GM23338 (cell line): Measurements from ENCODE around the gene KCTD10. TPM values are rescaled to one million over a fixed set of nuclear protein-coding genes. Genes with fewer than 3 reads are reported as not detected.

Experiments
- ATAC-seq: fragments of 200-7000 bp; cut with Tn5 transposase; 3 replicates; pipeline ENCODE4 v1.9.1; 2020
- DNase-seq: peaks from one replicate; pipeline ENCODE4 v3.0.0-alpha.2; 2015; ENCODE audit warnings: low spot score
- H2AFZ ChIP-seq: fragments of 200-600 bp; sonication (generic); 2 replicates; pipeline ENCODE4 v1.8.0; 2016; ENCODE audit warnings: antibody characterized with exemption, mild to moderate bottlenecking, moderate library complexity
- H3F3A ChIP-seq: fragments of 200-600 bp; sonication (generic); replicated peaks from 2 replicates; pipeline ENCODE4 v1.8.0; 2017; ENCODE audit warnings: antibody characterized with exemption, mixed run types, low read depth
- H3K27ac ChIP-seq: fragments of 200-600 bp; sonication (generic); 2 replicates; pipeline ENCODE4 v1.6.1; 2016; ENCODE audit warnings: low read depth
- H3K27me3 ChIP-seq: fragments of 200-600 bp; sonication (generic); 2 replicates; pipeline ENCODE4 v1.8.0; 2016; ENCODE audit warnings: mild to moderate bottlenecking, mixed run types, moderate library complexity; ENCODE audit not compliant: insufficient read depth
- H3K36me3 ChIP-seq: fragments of 200-600 bp; sonication (generic); 2 replicates; pipeline ENCODE4 v1.8.0; 2016; ENCODE audit warnings: mild to moderate bottlenecking; ENCODE audit not compliant: insufficient read depth
- H3K4me1 ChIP-seq: fragments of 200-600 bp; sonication (generic); 2 replicates; pipeline ENCODE4 v1.8.0; 2016; ENCODE audit warnings: mild to moderate bottlenecking, moderate library complexity; ENCODE audit not compliant: insufficient read depth
- H3K4me2 ChIP-seq: fragments of 200-600 bp; sonication (generic); 2 replicates; pipeline ENCODE4 v1.7.1; 2017; ENCODE audit warnings: mixed run types
- H3K4me3 ChIP-seq: fragments of 200-600 bp; sonication (generic); 2 replicates; pipeline ENCODE4 v1.6.1; 2016; ENCODE audit warnings: mixed run types
- H3K79me2 ChIP-seq: fragments of 200-600 bp; sonication (generic); replicated peaks from 2 replicates; pipeline ENCODE4 v1.8.0; 2017; ENCODE audit warnings: mild to moderate bottlenecking; ENCODE audit not compliant: insufficient read depth
- H3K9me2 ChIP-seq: fragments of 200-600 bp; sonication (generic); 2 replicates; pipeline ENCODE4 v1.8.0; 2017; ENCODE audit not compliant: insufficient read depth
- H4K20me1 ChIP-seq: fragments of 200-600 bp; sonication (generic); replicated peaks from 2 replicates; pipeline ENCODE4 v1.8.0; 2017; ENCODE audit warnings: mild to moderate bottlenecking; ENCODE audit not compliant: insufficient read depth
- H3K27ac Mint-ChIP-seq: 2 replicates; pipeline ENCODE4 v1.8.0; 2020; ENCODE audit warnings: inconsistent platforms, mild to moderate bottlenecking, moderate library complexity, mixed read lengths
- H3K27me3 Mint-ChIP-seq: 3 replicates; pipeline ENCODE4 v1.8.0; 2022; ENCODE audit warnings: low read depth, mild to moderate bottlenecking, moderate library complexity, mixed read lengths, inconsistent platforms; ENCODE audit not compliant: insufficient read depth, poor library complexity
- H3K36me3 Mint-ChIP-seq: 3 replicates; pipeline ENCODE4 v1.8.0; 2021; ENCODE audit warnings: low read depth, mild to moderate bottlenecking, inconsistent platforms, moderate library complexity, mixed read lengths
- H3K4me1 Mint-ChIP-seq: 3 replicates; pipeline ENCODE4 v1.8.0; 2020; ENCODE audit warnings: mild to moderate bottlenecking, inconsistent platforms, mixed read lengths
- H3K4me3 Mint-ChIP-seq: 3 replicates; pipeline ENCODE4 v1.8.0; 2021; ENCODE audit warnings: moderate library complexity, mild to moderate bottlenecking, inconsistent platforms, mixed read lengths
- H3K9me3 Mint-ChIP-seq: 3 replicates; pipeline ENCODE4 v1.8.0; 2020; ENCODE audit warnings: moderate library complexity, mild to moderate bottlenecking, inconsistent platforms, mixed read lengths
- EZH2 ChIP-seq: fragments of 200-600 bp; sonication (generic); IDR thresholded peaks from one replicate; pipeline ENCODE4 v1.8.0; 2017; ENCODE audit warnings: antibody characterized with exemption, mild to moderate bottlenecking, low read depth; ENCODE audit not compliant: unreplicated experiment
- JUNB ChIP-seq: IDR thresholded peaks from one replicate; pipeline ENCODE4 v1.6.1; 2016; ENCODE audit warnings: antibody characterized with exemption; ENCODE audit not compliant: unreplicated experiment
- NANOG ChIP-seq: IDR thresholded peaks from 2 replicates; pipeline ENCODE4 v1.6.1; 2016; ENCODE audit warnings: antibody characterized with exemption, borderline replicate concordance
- polyA plus RNA-seq: library from polyadenylated mRNA; unstranded; fragments of >200 nt; fragmentation: Nextera tagmentation; extraction: Ambion mirVana; gene quantifications from 2 replicates; pipeline ENCODE4 v1.2.1, GENCODE V29; 2016
- total RNA-seq: library from RNA; depleted of rRNA; stranded (reverse); fragments of >200 nt; shearing (Covaris generic); gene quantifications from 2 replicates; pipeline ENCODE4 v1.2.3, GENCODE V29; 2014
- TF ChIP-seq, protein P1 (sequence below): fragments of 250-450 bp; sonication (Bioruptor Pico); IDR thresholded peaks from 2 replicates; pipeline ENCODE4 v1.5.0; 2020; ENCODE audit warnings: mild to moderate bottlenecking, moderate library complexity
- TF ChIP-seq, protein P2 (sequence below), 2 experiments: fragments of 200-600 bp in 1 of 2; sonication (generic) in 1 of 2; conservative IDR thresholded peaks; 2 replicates each; pipeline versions ENCODE4 v1.5.1 to v1.6.1; 2016 to 2017; ENCODE audit warnings: antibody characterized with exemption in 2 of 2, low read depth in 2 of 2, mild to moderate bottlenecking in 2 of 2, moderate library complexity in 1 of 2

KCTD10 gene
- total and polyA plus RNA-seq, 2 experiments from 2014 or later = 15.8 to 45.2 TPM

DNA sequence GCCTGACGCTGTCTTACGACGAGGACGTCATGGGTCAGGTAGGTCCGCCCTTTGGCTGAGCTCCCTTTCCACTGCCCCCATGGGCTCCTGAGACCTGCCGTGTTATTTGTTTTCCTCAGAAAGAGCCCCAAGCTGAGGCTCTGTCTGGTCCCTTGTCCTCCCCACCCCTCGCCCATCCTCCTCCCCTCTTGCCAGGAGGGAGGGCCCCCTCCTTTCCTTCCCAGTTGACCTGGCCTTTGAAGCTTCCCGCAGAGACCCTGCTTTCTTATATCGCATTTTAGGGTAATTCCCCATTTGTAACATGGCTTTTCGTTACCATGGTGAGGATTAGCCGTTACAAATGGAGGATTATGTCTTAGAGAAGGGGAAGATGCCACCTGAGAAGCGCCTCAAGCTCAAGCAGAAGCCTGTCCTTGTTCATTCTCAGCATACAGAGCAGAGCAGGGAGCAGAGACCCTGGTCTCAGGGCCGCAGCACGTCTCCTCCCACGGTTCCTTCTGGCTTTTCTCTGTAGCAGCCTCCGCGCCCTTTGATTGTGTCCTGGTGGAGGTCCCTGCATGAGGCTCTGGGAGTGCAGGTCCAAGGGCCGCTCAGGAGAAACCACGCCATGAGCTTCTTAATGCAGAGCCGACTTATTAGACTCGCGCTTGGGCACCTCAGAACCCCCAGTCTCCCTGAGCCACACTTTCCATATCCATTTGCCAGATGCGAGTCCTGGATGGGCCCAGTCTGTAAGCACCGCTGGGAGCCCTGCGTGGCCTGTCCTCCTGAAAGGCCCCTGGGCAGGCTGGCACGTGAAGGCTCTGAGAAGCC lies 47.6 kb upstream of the KCTD10 start (continued):
- TF ChIP-seq, protein P1, sequence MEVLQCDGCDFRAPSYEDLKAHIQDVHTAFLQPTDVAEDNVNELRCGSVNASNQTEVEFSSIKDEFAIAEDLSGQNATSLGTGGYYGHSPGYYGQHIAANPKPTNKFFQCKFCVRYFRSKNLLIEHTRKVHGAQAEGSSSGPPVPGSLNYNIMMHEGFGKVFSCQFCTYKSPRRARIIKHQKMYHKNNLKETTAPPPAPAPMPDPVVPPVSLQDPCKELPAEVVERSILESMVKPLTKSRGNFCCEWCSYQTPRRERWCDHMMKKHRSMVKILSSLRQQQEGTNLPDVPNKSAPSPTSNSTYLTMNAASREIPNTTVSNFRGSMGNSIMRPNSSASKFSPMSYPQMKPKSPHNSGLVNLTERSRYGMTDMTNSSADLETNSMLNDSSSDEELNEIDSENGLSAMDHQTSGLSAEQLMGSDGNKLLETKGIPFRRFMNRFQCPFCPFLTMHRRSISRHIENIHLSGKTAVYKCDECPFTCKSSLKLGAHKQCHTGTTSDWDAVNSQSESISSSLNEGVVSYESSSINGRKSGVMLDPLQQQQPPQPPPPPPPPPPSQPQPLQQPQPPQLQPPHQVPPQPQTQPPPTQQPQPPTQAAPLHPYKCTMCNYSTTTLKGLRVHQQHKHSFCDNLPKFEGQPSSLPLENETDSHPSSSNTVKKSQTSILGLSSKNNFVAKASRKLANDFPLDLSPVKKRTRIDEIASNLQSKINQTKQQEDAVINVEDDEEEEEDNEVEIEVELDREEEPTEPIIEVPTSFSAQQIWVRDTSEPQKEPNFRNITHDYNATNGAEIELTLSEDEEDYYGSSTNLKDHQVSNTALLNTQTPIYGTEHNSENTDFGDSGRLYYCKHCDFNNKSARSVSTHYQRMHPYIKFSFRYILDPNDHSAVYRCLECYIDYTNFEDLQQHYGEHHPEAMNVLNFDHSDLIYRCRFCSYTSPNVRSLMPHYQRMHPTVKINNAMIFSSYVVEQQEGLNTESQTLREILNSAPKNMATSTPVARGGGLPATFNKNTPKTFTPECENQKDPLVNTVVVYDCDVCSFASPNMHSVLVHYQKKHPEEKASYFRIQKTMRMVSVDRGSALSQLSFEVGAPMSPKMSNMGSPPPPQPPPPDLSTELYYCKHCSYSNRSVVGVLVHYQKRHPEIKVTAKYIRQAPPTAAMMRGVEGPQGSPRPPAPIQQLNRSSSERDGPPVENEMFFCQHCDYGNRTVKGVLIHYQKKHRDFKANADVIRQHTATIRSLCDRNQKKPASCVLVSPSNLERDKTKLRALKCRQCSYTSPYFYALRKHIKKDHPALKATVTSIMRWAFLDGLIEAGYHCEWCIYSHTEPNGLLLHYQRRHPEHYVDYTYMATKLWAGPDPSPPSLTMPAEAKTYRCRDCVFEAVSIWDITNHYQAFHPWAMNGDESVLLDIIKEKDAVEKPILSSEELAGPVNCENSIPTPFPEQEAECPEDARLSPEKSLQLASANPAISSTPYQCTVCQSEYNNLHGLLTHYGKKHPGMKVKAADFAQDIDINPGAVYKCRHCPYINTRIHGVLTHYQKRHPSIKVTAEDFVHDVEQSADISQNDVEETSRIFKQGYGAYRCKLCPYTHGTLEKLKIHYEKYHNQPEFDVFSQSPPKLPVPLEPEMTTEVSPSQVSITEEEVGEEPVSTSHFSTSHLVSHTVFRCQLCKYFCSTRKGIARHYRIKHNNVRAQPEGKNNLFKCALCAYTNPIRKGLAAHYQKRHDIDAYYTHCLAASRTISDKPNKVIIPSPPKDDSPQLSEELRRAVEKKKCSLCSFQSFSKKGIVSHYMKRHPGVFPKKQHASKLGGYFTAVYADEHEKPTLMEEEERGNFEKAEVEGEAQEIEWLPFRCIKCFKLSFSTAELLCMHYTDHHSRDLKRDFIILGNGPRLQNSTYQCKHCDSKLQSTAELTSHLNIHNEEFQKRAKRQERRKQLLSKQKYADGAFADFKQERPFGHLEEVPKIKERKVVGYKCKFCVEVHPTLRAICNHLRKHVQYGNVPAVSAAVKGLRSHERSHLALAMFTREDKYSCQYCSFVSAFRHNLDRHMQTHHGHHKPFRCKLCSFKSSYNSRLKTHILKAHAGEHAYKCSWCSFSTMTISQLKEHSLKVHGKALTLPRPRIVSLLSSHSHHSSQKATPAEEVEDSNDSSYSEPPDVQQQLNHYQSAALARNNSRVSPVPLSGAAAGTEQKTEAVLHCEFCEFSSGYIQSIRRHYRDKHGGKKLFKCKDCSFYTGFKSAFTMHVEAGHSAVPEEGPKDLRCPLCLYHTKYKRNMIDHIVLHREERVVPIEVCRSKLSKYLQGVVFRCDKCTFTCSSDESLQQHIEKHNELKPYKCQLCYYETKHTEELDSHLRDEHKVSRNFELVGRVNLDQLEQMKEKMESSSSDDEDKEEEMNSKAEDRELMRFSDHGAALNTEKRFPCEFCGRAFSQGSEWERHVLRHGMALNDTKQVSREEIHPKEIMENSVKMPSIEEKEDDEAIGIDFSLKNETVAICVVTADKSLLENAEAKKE = no peak
- TF ChIP-seq, protein P2, sequence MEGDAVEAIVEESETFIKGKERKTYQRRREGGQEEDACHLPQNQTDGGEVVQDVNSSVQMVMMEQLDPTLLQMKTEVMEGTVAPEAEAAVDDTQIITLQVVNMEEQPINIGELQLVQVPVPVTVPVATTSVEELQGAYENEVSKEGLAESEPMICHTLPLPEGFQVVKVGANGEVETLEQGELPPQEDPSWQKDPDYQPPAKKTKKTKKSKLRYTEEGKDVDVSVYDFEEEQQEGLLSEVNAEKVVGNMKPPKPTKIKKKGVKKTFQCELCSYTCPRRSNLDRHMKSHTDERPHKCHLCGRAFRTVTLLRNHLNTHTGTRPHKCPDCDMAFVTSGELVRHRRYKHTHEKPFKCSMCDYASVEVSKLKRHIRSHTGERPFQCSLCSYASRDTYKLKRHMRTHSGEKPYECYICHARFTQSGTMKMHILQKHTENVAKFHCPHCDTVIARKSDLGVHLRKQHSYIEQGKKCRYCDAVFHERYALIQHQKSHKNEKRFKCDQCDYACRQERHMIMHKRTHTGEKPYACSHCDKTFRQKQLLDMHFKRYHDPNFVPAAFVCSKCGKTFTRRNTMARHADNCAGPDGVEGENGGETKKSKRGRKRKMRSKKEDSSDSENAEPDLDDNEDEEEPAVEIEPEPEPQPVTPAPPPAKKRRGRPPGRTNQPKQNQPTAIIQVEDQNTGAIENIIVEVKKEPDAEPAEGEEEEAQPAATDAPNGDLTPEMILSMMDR (conservative IDR thresholded peaks at IDR 0.05; ENCODE audit: low read depth in 2 of 2) = no peak
- no peak for TF ChIP-seq NANOG

DNA sequence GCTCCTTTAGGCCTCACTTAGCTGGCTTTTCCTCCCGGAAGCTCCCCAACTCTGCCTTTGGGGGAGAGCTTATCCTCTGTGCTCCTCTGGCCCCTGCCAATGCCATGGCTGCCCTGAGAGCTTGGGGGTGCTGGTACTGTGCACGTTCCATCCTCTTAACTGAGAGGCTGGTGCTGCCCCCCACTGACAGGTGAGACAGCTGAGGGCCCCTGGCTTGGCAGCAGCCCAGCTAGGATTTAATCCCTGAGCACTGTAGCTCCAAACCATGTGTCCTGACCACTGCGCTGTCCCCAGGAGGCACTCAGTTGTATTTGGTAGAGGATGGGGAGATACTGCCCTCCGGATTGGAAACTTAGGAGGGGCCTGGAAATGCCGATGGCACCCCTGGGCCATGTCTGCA lies 46.4 kb upstream of the KCTD10 start:
- Histone ChIP-seq H4K20me1 (no peaks in the 10 kb centered on the region; the same call in 1 of the 2 replicates), H3K27me3 (no peaks in the 10 kb centered on the region), H3K9me2 (no peaks in the 10 kb centered on the region), H3K36me3 (no peaks in the 10 kb centered on the region), H3K4me2 (no peak overlapping the region), H2AFZ (no peak overlapping the region), H3F3A (no peaks in the 10 kb centered on the region), H3K27ac (no peak overlapping the region), H3K4me3 (no peak overlapping the region), H3K4me1 (no peaks in the 10 kb centered on the region), H3K79me2 (no peaks in the 10 kb centered on the region)
- ATAC-seq (no peak), DNase-seq (no peak)
- Mint-ChIP-seq H3K4me1 (peaks cover 5% of the 10 kb centered on the region), H3K36me3 (peaks cover 25% of the 10 kb centered on the region), H3K27me3 (peaks cover 7% of the 10 kb centered on the region), H3K27ac (no peak overlapping the region), H3K9me3 (no peaks in the 10 kb centered on the region), H3K4me3 (no peak overlapping the region)
- TF ChIP-seq JUNB (no peak), EZH2 (no peak)
- TF ChIP-seq, protein P2 (conservative IDR thresholded peaks at IDR 0.05; ENCODE audit: low read depth in 2 of 2) = peak in 1 of 2 experiments; percentile 38; a peak in 2 of 4 replicates
